Breast epithelium (tissue), 3 donors: ENCODE results near the gene FAM181A.

Source experiments
- CTCF ChIP-seq, 3 donors: fragments of 450-650 bp; IDR thresholded peaks; one replicate each; pipeline ENCODE4 v1.5.1; 2016 to 2017; ENCODE audit warnings: antibody characterized with exemption in 3 of 3, mild to moderate bottlenecking in 3 of 3, moderate library complexity in 3 of 3
- POLR2A ChIP-seq: fragments of 450-650 bp; IDR thresholded peaks from one replicate; pipeline ENCODE4 v1.6.1; 2016; ENCODE audit warnings: antibody characterized with exemption, mild to moderate bottlenecking, moderate library complexity
- POLR2AphosphoS5 ChIP-seq, 3 donors: sonication (generic); formaldehyde crosslinking; IDR thresholded peaks; one replicate each; pipeline ENCODE4 v1.6.1; 2017; ENCODE audit warnings: antibody characterized with exemption in 3 of 3

GRCh38 chr14:93889739-93890483 lies 37.2 kb upstream of the FAM181A start:
- TF ChIP-seq POLR2A: no peak
- TF ChIP-seq CTCF (IDR thresholded peaks at IDR 0.05): no peak
- TF ChIP-seq POLR2AphosphoS5 (IDR thresholded peaks at IDR 0.05): no peak
